HG02642 (cell line): ENCODE measurements around the gene LAMC1.

Source experiments
- ATAC-seq: cut with Tn5 transposase; IDR thresholded peaks from one replicate; pipeline ENCODE4 v1.9.1; 2021; ENCODE audit warnings: mild to moderate bottlenecking; ENCODE audit not compliant: unreplicated experiment, poor library complexity

Gene LAMC1

DNA sequence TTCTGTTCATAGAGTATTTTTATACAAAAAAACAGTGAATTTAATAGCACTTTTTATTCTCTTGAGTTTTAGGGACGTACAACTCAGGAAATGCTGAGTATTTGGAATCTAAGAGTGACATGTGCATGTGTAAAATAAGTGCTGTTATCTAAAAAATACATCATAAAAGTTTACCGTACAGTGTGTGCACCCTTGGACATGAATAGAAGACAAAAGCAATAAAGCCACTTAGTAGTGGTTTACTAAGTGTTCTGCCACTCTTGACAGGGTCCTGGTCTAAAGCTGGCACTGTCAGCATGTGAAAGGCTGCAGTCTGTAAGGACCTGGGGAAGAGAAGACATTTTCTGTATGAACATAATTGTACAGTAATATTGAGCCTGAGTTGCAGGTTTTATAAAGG is 51.0 kb downstream of the LAMC1 start:
- no peak for ATAC-seq

DNA sequence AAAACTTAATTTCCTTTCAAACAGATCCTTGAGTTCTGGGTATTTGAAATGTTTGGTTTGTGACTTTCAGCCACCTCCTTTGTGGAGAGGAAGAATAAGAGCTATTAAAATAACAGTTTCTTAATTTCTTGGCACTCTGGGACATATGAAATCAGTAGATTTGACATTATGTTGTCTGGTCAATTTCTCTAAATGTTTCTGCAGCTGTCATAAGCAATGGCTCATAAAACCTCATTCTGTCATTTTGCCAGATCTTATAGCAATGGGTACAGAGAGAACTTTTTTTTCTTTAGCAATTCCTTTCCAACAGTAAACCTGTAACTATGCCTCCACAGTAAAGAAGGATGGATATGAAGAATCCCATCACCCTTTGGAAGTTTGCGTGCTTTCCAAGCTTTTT is 52.6 kb downstream of the LAMC1 start:
- ATAC-seq = no peak

DNA sequence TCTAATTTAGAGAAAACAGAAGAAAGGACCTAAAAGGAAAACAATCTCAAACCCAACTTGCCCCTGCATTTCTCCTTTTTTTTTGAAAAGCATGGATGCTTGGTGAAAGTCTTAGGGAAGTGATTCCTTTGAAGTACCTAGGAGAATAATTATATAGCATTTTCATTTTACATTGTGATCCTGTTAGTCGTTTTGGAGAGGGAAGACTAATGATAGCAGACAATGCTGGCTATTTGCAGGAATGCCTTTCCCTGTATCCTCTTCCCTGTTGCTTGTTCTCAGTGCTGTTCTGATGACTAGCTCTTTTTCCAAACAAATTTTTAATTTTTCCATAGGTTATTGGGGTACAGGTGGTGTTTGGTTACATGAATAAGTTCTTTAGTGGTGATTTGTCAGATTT is 53.9 kb downstream of the LAMC1 start:
- no peak for ATAC-seq

DNA sequence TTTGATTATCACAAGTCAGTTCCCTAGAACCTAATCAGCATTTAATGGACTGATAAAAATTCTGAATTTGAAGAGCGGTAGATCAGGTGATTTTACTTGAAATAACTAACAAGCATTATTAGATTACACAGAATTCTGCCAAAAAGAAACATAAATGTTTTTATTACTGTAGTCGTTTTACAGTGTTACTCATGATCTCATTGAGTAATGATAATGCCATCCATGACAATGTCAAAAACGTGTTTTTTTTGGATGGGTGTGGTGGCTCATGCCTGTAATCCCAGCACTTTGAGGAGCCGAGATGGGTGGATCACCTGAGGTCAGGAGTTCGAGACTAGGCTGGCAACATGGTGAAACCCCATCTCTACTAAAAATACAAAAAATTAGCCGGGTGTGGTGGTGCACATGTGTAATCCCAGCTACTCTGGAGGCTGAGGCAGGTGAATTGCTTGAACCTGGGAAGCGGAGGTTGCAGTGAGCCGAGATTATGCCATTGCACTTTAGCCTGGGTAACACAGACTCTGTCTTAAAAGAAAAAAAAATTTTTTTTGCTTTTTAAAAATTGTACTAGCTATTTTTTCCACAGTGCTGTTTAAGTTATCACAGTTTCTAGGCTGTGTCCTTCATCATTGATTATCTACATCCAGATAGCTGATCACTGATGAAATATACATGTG is 56.6 kb downstream of the LAMC1 start:
- no peak for ATAC-seq

DNA sequence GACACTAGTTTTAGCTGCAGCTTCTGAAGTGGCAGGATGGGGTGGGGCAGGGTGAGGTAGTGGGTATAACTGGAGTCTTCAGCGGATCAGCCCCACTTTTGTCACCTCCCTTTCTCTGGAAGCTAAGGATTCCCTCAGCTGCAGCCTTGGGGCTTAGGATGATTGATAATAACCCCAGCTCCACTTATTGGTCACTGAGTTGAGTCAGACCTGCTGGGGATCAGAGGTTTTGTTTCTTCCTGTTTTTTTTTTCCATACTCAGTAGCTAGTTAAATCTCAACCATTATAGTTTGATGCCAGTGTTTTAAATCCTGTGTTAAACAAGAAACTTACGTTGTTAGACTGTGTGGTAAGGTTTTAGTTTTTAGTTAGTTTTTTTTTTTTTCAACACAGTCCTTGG is 57.2 kb downstream of the LAMC1 start:
- ATAC-seq = no peak

DNA sequence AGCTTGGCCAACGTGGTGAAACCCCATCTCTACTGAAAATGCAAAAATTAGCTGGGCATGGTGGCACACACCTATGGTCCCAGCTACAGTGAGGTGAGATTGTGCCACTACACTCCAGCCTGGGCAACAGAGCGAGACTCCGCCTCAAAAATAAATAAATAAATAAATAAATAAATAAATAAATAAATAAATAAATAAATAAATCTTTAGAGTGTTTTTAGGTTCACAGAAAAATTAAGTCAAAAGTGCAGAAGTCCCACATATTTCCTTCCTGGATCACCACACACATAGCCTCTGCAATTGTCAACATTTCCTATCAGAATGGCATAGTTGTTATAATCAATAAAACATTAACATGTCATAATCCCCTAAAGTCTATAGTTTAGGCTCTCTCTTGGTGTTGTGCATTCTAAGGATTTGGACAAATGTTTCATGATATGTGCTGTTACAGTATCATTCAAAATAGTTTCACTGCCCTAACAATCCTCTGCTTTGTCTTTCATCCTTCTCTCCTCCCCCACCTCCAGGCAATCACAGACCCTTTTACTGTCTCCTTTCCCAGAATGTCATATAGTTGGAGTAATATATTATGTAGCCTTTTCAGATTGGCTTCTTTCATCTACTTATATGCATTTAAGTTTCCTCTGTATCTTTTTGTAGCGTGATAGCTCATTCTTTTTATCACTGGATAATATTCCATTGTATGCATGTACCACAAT is 58.3 kb downstream of the LAMC1 start:
- no peak for ATAC-seq

DNA sequence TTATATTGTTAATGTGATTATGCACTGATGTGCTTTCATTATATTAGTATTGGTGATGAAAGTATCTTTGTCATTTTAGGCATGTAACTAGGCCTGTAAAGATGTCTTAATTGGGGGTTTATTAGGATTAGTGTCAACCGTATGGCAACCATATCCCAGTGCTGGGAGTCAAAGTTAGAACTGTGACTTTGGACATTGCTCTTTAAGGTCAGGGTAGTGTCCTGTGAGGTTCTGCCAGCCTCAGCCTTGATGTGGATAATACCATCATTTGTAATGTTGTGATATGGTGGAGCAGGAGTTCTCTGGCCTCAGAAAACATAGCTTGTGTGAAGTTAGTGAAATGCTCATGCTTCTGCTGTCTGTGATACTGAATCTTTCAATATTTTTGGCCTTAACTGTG is 59.4 kb downstream of the LAMC1 start:
- no peak for ATAC-seq

DNA sequence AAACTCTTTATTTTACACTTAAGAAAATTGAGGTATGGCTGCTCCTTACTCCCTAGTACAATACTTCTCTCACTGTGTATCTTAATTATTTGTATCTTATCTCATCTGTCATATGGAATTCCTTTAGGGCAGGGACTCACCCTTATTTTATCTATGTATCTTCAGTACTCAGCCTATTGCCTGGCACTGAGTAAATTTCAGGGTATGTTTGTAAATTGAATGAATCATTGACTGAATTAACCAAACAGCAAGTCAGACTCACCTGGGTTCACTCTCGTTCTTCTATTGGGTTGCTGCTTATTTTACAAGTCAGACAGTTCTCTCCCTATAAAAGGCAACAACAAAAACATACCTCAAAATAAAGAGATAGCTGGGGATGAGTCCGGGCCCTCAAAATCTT is 63.8 kb downstream of the LAMC1 start:
- ATAC-seq = no peak

DNA sequence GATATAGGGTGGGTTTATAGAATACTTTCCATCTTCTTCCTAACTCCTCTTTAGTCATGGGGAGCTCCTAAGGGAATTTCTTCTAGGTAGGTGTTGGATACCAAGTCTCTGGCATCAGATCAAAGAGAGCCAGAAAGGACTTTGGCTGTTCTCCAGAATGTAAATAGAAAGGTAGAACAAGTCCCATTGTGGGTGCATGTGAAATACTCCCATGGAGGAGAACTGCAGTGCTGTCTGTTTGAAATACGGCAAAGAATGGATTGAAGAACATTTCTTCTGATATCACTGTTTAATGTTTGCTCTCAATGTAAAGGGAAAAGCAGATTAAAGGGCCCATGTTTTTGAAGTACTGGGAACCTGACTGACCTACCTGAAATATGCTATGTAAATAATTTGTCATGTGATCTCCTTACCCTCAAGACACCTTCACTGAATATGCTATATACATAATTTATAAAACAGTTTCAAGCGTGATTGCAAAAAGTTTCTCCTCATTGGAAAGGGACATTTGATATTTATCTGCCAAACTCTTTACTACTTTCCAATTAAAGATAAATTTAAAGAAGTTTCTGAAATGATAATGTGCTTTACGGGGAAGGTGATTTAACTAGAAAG is 65.9 kb downstream of the LAMC1 start:
- ATAC-seq = no peak

DNA sequence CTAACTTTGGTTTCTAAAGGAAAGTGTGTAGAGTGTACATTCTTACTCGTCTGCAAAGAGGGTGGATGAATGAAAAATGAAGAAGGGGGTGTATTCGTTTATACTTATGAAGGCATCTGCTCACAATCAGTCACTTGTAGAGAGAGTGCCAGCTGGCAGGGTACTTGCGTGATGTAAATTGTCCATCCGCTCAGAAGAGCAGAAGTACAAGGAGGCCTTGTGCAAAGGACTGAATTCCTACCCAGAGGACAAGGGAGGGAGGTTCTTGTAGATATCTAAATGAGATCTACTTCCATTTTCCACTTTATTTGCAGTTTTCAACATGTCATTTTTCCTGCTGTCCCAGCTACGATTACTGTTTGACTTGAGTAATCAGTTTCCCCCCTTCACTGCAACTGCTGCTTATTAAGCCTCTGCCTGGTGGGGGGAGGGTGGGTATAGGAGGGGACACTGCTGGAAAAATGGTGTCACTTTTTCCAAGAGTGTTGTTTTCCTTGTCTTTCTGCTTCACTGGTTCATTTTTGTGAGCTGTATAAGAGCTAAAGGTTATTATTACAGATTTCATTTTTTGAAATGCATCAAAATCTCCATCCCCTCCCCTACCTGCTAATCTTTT is 67.3 kb downstream of the LAMC1 start:
- ATAC-seq = no peak

DNA sequence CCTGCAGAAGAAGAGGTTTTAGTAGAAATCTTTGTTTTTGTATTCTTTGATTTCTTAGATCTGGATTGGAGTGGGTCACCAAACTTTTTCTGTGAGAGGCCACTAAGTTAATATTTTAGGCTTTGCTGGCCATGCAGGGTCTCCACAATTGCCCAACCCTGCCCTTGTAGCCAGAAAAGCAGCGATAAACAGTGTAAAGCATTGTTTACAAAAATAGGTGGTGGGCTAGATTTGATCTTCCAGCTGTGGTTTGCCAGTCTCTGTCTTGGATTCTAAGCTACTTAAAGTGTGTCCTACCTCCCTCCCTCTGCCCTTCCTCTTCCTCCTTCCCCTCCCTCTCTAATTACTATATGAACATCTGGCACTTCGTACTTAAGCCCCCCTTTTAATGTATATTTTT is 68.0 kb downstream of the LAMC1 start:
- ATAC-seq = no peak

DNA sequence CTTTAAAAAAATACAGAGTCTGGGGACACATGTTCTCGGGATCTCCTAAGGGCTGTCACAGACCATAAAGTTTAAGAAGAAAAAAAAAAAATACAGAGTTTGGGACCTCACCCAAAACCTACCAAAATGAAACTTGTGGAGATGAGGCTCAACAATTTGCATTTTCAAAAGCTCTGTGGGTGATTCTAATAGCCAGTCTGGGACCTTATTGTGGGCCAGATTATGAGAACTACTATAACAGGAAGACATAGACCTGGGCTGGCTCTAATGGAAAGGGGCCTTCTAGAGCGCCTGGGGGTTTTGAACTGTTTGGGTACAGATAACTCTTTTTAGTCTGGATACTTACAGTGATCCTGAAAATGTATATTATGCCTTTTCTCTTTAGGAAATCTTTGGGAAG is 69.1 kb downstream of the LAMC1 start:
- no peak for ATAC-seq

DNA sequence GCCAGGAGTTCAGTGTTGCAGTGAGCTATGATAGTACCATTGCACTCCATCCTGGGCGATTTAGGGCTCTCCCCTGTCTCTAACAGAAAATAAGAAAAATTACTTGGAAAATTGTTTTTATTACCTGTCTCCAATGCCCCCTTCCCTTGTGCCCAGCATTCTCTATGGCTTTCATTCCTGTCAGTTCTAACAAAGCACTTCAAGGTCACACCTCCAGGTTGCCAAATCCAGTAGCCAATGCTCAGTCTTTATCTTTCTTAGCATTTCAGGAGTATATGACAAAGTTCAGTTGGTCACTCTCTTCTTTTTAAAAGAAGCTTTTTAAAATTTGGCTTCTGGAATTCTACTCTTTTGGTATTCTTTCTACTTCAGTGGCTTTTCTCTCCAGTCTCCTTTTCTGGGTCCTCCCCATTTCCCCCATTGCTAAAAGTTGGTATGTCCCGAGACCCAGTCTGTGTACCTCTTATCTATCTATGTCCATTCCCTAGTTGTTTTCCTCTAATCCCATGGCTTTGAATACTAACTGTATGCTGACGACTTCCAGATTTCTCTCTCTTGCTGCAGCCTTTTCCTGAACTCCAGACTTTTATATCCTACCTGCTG is 69.9 kb downstream of the LAMC1 start:
- no peak for ATAC-seq

DNA sequence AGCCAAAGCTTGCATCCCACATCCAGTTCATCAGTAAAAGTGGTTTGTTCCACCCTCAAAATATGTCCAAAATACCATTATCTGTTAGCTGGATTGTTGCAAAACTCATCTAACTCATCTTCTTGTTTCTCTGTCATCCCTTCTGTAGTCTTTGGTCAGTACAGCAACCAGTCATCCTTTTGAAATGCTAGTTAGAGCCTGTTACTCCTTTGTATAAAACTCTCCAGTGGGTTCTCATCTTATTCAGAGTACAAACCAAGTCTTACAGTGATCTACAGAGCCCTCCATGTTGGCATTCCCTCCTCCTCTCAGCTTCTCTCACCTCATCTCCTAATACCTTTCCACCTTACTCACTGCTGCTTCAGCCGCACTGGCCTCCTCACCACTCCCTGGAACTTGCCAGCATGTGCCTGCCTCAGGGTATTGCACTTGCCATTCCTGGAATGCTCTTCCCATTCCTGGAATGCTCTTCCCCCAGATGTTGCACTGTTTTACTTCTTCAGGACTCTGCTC is 70.6 kb downstream of the LAMC1 start:
- no peak for ATAC-seq

DNA sequence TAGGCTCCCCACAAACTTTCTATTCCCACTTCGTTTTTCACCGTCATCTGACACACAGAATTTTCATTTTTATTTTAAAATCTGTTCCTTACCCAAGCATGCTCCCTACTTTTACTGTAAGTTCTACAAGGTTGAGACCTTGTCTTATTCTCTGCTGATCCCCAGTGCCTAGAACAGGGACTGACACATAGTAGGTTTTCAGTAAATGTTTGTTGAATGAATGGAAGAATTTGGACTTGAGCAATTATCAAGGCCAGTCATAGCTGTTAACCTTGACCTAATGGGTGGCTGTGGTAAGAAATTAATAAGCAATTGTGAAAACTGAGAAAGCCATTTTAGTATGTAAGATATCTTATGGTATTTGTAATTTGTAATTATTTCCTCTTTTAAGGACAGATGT is 71.1 kb downstream of the LAMC1 start:
- no peak for ATAC-seq

DNA sequence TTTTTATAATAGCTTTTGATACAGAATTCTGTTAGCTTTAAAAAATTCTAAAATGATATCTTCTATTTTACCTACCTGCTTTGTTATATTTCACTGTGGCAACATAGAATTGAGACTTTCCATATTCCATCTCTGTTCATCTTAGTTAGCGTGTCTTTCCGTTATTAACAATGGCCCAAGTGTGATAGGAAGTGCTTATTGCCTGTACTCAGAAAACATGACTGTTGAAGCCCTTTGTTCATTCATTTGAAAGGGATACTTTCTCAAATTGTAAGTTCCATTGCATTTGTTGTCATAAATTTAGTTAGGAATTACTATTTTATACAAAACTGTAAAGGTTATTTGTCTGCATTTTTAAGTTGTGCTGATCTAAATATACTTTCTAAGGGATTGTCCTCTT is 73.1 kb downstream of the LAMC1 start:
- ATAC-seq = no peak

DNA sequence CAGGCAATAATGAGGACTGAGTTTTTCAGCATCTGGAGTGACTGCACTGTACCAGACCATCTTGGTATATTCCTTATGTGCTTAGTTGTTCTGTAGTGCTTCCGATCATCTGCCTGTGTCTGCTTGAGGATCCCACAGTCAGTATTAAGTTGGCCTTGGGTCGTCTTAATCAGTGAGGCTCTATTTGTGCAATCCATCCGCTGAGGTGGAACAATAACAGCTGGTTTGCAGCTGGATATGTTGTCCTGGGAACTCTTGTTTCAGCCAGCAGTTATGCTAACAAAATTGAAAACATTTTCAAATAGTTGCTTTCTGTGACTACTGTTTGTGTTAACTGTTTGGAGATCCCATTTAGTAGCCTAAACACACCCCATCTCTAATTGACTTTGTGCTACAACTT is 73.7 kb downstream of the LAMC1 start:
- no peak for ATAC-seq

DNA sequence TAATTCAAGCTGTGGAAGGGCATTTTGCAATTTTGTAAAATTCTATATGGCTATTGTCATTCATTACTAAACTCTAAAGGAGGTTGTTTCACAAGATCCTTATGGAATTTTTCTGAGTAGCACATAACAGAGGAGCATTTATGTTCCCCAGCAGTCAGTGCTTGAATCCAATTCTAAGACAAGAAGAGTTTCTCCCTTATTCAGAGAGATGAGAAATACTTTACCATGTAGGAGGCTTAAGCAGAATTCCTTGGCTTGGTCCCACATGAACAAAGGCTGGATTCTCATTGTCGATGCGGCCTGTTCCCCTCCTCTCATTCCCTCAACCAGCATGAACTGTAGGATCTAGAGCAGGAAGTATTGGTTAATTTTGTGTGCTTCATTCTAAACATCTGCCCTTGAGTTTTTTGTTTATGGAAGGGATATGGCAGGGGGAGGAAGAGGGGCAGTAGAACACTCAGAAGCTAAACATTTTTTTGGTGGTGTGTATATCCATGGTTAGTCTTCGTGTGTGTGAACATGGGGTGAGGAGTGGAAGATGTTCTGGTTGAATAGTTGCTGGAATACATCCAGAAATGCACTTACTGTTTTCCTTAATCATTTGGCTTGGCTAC is 74.3 kb downstream of the LAMC1 start:
- ATAC-seq = no peak

DNA sequence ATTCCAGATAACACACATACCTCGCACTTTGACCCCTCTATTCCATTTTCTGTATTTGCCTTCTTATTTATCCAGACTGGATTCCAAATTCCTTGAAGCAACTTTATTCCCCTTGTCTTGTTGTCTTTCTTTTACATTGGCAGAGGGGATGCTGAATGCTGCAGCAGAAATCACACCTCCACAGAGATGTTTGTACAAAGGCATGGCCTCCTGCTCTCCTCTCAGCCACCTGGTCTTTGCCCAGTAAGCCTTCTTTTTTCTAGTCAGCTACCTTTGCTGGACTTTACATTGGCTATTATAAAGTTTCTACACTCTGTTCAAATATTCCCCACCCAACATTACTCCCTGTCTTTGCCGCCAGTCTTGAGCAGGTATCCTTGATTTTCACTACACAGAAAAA is 75.1 kb downstream of the LAMC1 start:
- no peak for ATAC-seq

DNA sequence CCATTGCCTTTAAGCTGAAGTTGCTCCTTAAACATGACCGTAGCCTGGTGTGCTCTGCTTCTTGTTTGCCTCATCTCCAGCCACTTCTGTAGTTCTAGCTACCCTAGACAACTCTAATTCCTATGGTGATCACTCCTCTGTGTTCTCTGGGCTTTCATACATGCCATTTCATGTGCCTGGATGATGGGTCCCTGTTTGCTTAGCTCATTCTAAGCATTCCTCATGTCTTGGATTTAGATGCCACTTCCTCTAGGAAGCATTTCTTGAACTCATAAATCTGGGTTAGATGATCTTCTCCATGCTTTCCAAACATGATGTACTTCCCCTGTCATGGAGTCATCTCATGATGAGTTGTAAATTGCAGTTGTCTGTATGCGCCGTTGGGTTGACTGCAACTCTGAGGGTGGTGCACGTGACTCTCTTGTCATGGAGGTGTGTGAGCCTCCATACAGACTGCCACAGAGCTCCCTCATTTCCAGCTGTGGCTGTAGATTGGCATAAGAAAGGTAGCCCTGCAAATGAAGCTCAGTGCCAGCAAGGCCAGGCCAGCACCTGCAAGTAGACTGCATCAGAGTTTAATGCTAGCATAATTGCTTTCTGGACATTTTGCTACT is 77.2 kb downstream of the LAMC1 start:
- no peak for ATAC-seq
